SU-DHL-6 (cell line): ENCODE results near the gene SHISAL1.

Experiments used
- H2AFZ ChIP-seq: fragments of 200-600 bp; sonication (generic); 2 replicates; pipeline ENCODE4 v1.6.1; 2014; ENCODE audit warnings: low read depth, mild to moderate bottlenecking, moderate library complexity, mixed read lengths, antibody characterized with exemption, low read length; ENCODE audit not compliant: severe bottlenecking
- H3F3A ChIP-seq: fragments of 200-600 bp; shearing (Covaris generic); 2 replicates; pipeline ENCODE4 v1.6.0; 2016; ENCODE audit warnings: antibody characterized with exemption, mild to moderate bottlenecking; ENCODE audit not compliant: insufficient read depth
- H3K27ac ChIP-seq: fragments of 200-600 bp; sonication (generic); 2 replicates; pipeline ENCODE4 v1.5.1; 2016; ENCODE audit warnings: low read depth, mild to moderate bottlenecking, low read length, moderate library complexity, mixed read lengths
- H3K27me3 ChIP-seq: fragments of 200-600 bp; sonication (generic), shearing (Covaris generic); 2 replicates; pipeline ENCODE4 v1.6.0; 2014; ENCODE audit warnings: mild to moderate bottlenecking, low read length
- H3K36me3 ChIP-seq: fragments of 200-600 bp; sonication (generic); 2 replicates; pipeline ENCODE4 v1.6.1; 2014; ENCODE audit warnings: mild to moderate bottlenecking, low read length, mixed read lengths
- H3K4me2 ChIP-seq: fragments of 300-600, 200-600 bp; shearing (Covaris generic), sonication (generic); 2 replicates; pipeline ENCODE4 v1.6.0; 2014; ENCODE audit warnings: low read length, low read depth, mild to moderate bottlenecking; ENCODE audit not compliant: poor library complexity, severe bottlenecking
- H3K4me3 ChIP-seq: fragments of 200-600 bp; sonication (generic); 2 replicates; pipeline ENCODE4 v1.5.1; 2014; ENCODE audit warnings: antibody characterized with exemption, low read length, mild to moderate bottlenecking, mixed read lengths; ENCODE audit not compliant: insufficient read depth, poor library complexity, severe bottlenecking
- H3K79me2 ChIP-seq: fragments of 200-600 bp; sonication (generic); 2 replicates; pipeline ENCODE4 v1.6.1; 2014; ENCODE audit warnings: mild to moderate bottlenecking, low read length, moderate library complexity; ENCODE audit not compliant: insufficient read depth
- H3K9ac ChIP-seq: fragments of 200-600 bp; sonication (generic); 2 replicates; pipeline ENCODE4 v1.7.0; 2014; ENCODE audit warnings: mild to moderate bottlenecking, low read length
- H3K9me2 ChIP-seq: fragments of 200-600 bp; sonication (generic); replicated peaks from 2 replicates; pipeline ENCODE4 v1.6.1; 2014; ENCODE audit warnings: low read length; ENCODE audit not compliant: insufficient read depth
- H3K9me3 ChIP-seq: fragments of 200-600 bp; sonication (generic); 2 replicates; pipeline ENCODE4 v1.6.1; 2014; ENCODE audit warnings: low read length, mixed read lengths; ENCODE audit not compliant: insufficient read depth
- H4K20me1 ChIP-seq: fragments of 200-600 bp; sonication (generic); 2 replicates; pipeline ENCODE4 v1.6.1; 2014; ENCODE audit warnings: low read depth, mild to moderate bottlenecking, antibody characterized with exemption, low read length, moderate library complexity, mixed read lengths
- CTCF ChIP-seq: fragments of 200-600 bp; sonication (generic); IDR thresholded peaks from one replicate; pipeline ENCODE4 v1.5.1; 2017; ENCODE audit warnings: antibody characterized with exemption, mild to moderate bottlenecking, low read length, moderate library complexity; ENCODE audit not compliant: insufficient read depth, poor library complexity, severe bottlenecking
- EZH2phosphoT487 ChIP-seq: fragments of 200-600 bp; sonication (generic), shearing (Covaris generic); conservative IDR thresholded peaks from 2 replicates; pipeline ENCODE4 v1.6.1; 2018; ENCODE audit warnings: mild to moderate bottlenecking, antibody characterized with exemption, low read length, moderate library complexity, mixed read lengths

Gene SHISAL1

GRCh38 chr22:44317123-44317444, 4.3 kb upstream of the SHISAL1 start:
- H3K27ac ChIP-seq: no peak overlapping the region
- H3K9me2 ChIP-seq: no peaks in the 10 kb centered on the region
- no peaks in the 10 kb centered on the region for H3F3A ChIP-seq
- no peak overlapping the region for H2AFZ ChIP-seq
- H3K9me3 ChIP-seq: no peaks in the 10 kb centered on the region
- H3K27me3 ChIP-seq: no peaks in the 10 kb centered on the region
- no peaks in the 10 kb centered on the region for H4K20me1 ChIP-seq
- H3K4me3 ChIP-seq: no peak overlapping the region
- TF ChIP-seq EZH2phosphoT487 (no peak), CTCF (no peak)
- H3K9ac ChIP-seq: no peak overlapping the region
- H3K36me3 ChIP-seq: no peaks in the 10 kb centered on the region
- no peak overlapping the region for H3K4me2 ChIP-seq
- no peaks in the 10 kb centered on the region for H3K79me2 ChIP-seq

GRCh38 chr22:44316393-44317122, 3.8 kb upstream of the SHISAL1 start:
- Histone ChIP-seq H3K9ac (no peak overlapping the region), H3K27me3 (no peaks in the 10 kb centered on the region), H3K4me3 (no peak overlapping the region), H2AFZ (no peak overlapping the region), H3K36me3 (no peaks in the 10 kb centered on the region), H3K9me2 (no peaks in the 10 kb centered on the region), H3K79me2 (no peaks in the 10 kb centered on the region), H3F3A (no peaks in the 10 kb centered on the region), H3K27ac (no peak overlapping the region), H3K4me2 (no peak overlapping the region), H3K9me3 (no peaks in the 10 kb centered on the region), H4K20me1 (no peaks in the 10 kb centered on the region)
- TF ChIP-seq CTCF (no peak), EZH2phosphoT487 (no peak)

GRCh38 chr22:44314425-44315067, 1.8 kb upstream of the SHISAL1 start:
- H3K27ac ChIP-seq: no peak overlapping the region
- no peaks in the 10 kb centered on the region for H4K20me1 ChIP-seq
- H3K4me3 ChIP-seq: no peak overlapping the region
- H3F3A ChIP-seq: no peaks in the 10 kb centered on the region
- no peaks in the 10 kb centered on the region for H3K27me3 ChIP-seq
- TF ChIP-seq EZH2phosphoT487 (no peak), CTCF (no peak)
- H3K79me2 ChIP-seq: no peaks in the 10 kb centered on the region
- no peak overlapping the region for H3K9ac ChIP-seq
- H3K36me3 ChIP-seq: no peaks in the 10 kb centered on the region
- no peak overlapping the region for H3K4me2 ChIP-seq
- H3K9me2 ChIP-seq: no peaks in the 10 kb centered on the region
- no peak overlapping the region for H2AFZ ChIP-seq
- H3K9me3 ChIP-seq: no peaks in the 10 kb centered on the region
